A549 (cell line): ENCODE data around the gene RASGRF1. TPM values are rescaled to one million over a fixed set of nuclear protein-coding genes. Genes with fewer than 3 reads are reported as not detected.

Source experiments
- ATAC-seq, 2 experiments: fragments of 200-7000 bp in 1 of 2; fragments of >200 bp in 1 of 2; cut with Nextera tagmentation in 1 of 2; cut with Tn5 transposase in 1 of 2; 3 replicates each; pipeline versions ENCODE4 v1.8.0 to v1.9.1; 2018 to 2020; ENCODE audit warnings: mild to moderate bottlenecking in 1 of 2, moderate library complexity in 1 of 2
- CTCF ChIA-PET: fragments of 300-600 bp; sonication (Branson Sonifier 250); formaldehyde crosslinking; extraction: SDS; loops from one replicate; lab custom pipeline; 2021; ENCODE audit warnings: antibody characterized with exemption, inconsistent platforms; lab: Yijun Ruan, JAX
- POLR2A ChIA-PET: fragments of 350-600 bp; formaldehyde crosslinking; extraction: SDS; loops from one replicate; lab custom pipeline; 2021; ENCODE audit warnings: antibody characterized with exemption, inconsistent platforms; lab: Yijun Ruan, JAX
- DNase-seq, 2 experiments: peaks; one replicate each; pipeline versions ENCODE4 v3.0.0 to v3.0.0-alpha.2; 2011 to 2016; ENCODE audit warnings: low read depth in 1 of 2, low spot score in 1 of 2
- FAIRE-seq: peaks from 2 replicates; lab custom pipeline; 2011; peaks lifted over from hg19 to GRCh38; lab: Jason Lieb, UNC
- H3K27ac ChIP-seq, 2 experiments: fragments of >200 bp; sonication (Bioruptor Twin); formaldehyde crosslinking; 3 replicates each; pipeline ENCODE4 v1.5.1; 2016 to 2017
- H3K4me1 ChIP-seq: fragments of >200 bp; sonication (Bioruptor Twin); formaldehyde crosslinking; 3 replicates; pipeline ENCODE4 v1.6.1; 2016
- H3K4me2 ChIP-seq: fragments of >200 bp; sonication (Bioruptor Twin); formaldehyde crosslinking; 3 replicates; pipeline ENCODE4 v1.6.1; 2016
- H3K4me3 ChIP-seq: fragments of >200 bp; sonication (Bioruptor Twin); formaldehyde crosslinking; 3 replicates; pipeline ENCODE4 v1.5.1; 2016
- H3K9me3 ChIP-seq: fragments of >200 bp; sonication (Bioruptor Twin); formaldehyde crosslinking; 3 replicates; pipeline ENCODE4 v1.6.1; 2016
- CBX2 ChIP-seq: fragments of 200-600 bp; sonication (generic); IDR thresholded peaks from 2 replicates; pipeline ENCODE4 v1.6.1; 2016; ENCODE audit warnings: low read depth, mild to moderate bottlenecking, borderline replicate concordance
- CBX8 ChIP-seq: fragments of 200-600 bp; sonication (generic); IDR thresholded peaks from 2 replicates; pipeline ENCODE4 v1.6.1; 2016
- CEBPB ChIP-seq, 2 experiments: fragments of >200 bp in 1 of 2; sonication (Bioruptor Twin) in 1 of 2; formaldehyde crosslinking in 1 of 2; IDR thresholded peaks; 2 replicates each; pipeline ENCODE4 v1.6.1; 2012 to 2016
- CHD2 ChIP-seq: fragments of 150-350 bp; IDR thresholded peaks from 2 replicates; pipeline ENCODE4 v1.6.1; 2014; ENCODE audit warnings: low read length; ENCODE audit not compliant: partially characterized antibody
- CHD4 ChIP-seq: fragments of 200-600 bp; sonication (generic); IDR thresholded peaks from 2 replicates; pipeline ENCODE4 v1.6.1; 2016; ENCODE audit warnings: antibody characterized with exemption, mild to moderate bottlenecking, borderline replicate concordance
- ESRRA ChIP-seq: fragments of 150-350 bp; IDR thresholded peaks from 2 replicates; pipeline ENCODE4 v1.6.1; 2014; ENCODE audit warnings: mild to moderate bottlenecking, low read length, borderline replicate concordance
- FOSB ChIP-seq: fragments of 250-450 bp; sonication (Bioruptor Pico); IDR thresholded peaks from 2 replicates; pipeline ENCODE4 v1.5.0; 2020; ENCODE audit warnings: mild to moderate bottlenecking, moderate library complexity
- FOXS1 ChIP-seq: fragments of 250-450 bp; sonication (Bioruptor Pico); IDR thresholded peaks from 2 replicates; pipeline ENCODE4 v1.5.0; 2020; ENCODE audit warnings: mild to moderate bottlenecking, moderate library complexity
- GATA3 ChIP-seq: IDR thresholded peaks from 2 replicates; pipeline ENCODE4 v1.6.1; 2012; ENCODE audit warnings: borderline replicate concordance
- HDAC2 ChIP-seq: fragments of 200-600 bp; sonication (generic); IDR thresholded peaks from 2 replicates; pipeline ENCODE4 v1.6.1; 2016
- HOXA7 ChIP-seq: fragments of 250-450 bp; sonication (Bioruptor Pico); IDR thresholded peaks from 2 replicates; pipeline ENCODE4 v1.5.0; 2020; ENCODE audit warnings: mild to moderate bottlenecking, moderate library complexity
- KDM1A ChIP-seq: fragments of 200-600 bp; sonication (generic); IDR thresholded peaks from 2 replicates; pipeline ENCODE4 v1.6.1; 2016; ENCODE audit warnings: low read depth, mild to moderate bottlenecking
- KDM5A ChIP-seq: fragments of 200-600 bp; sonication (generic); IDR thresholded peaks from 2 replicates; pipeline ENCODE4 v1.6.1; 2016; ENCODE audit warnings: antibody characterized with exemption, mild to moderate bottlenecking
- NFE2L2 ChIP-seq: fragments of 150-350 bp; conservative IDR thresholded peaks from 2 replicates; pipeline ENCODE4 v1.6.1; 2014; ENCODE audit warnings: low read length
- PHF8 ChIP-seq: fragments of 200-600 bp; sonication (generic); IDR thresholded peaks from 2 replicates; pipeline ENCODE4 v1.6.1; 2016; ENCODE audit warnings: low read depth, mild to moderate bottlenecking, antibody characterized with exemption, moderate library complexity, borderline replicate concordance
- POLR2A ChIP-seq: IDR thresholded peaks from 2 replicates; pipeline ENCODE4 v1.6.1; 2012; ENCODE audit warnings: mild to moderate bottlenecking, low read length
- TP53 ChIP-seq: fragments of 250-450 bp; sonication (Bioruptor Pico); IDR thresholded peaks from 2 replicates; pipeline ENCODE4 v1.5.0; 2021; ENCODE audit warnings: mild to moderate bottlenecking, moderate library complexity
- ZSCAN20 ChIP-seq: fragments of 250-450 bp; sonication (Bioruptor Pico); IDR thresholded peaks from 2 replicates; pipeline ENCODE4 v1.8.0; 2022; ENCODE audit warnings: mild to moderate bottlenecking, moderate library complexity
- WGBS: methylation state at CpG from one replicate; pipeline ENCODE4 v1.1.6; 2017; ENCODE audit errors: missing lambda C conversion rate; 5-methylcytosine and 5-hydroxymethylcytosine counted together
- polyA plus RNA-seq, 4 experiments: library from polyadenylated mRNA; depleted of rRNA in 3 of 4; stranded (reverse); fragments of >200 nt; fragmentation: RNase III in 1 of 4; extraction: RNeasy Plus Mini Kit Qiagen cat#74134 plus additional on column Dnase treatment in 1 of 4; gene quantifications; 2 replicates in 3 of 4; 3 replicates in 1 of 4; pipeline ENCODE4 v1.2.3, GENCODE V29; 2011 to 2017
- TF ChIP-seq, protein P1 (sequence below): fragments of 250-450 bp; sonication (Bioruptor Pico); IDR thresholded peaks from 2 replicates; pipeline ENCODE4 v1.5.0; 2021; ENCODE audit warnings: mild to moderate bottlenecking, moderate library complexity, borderline replicate concordance
- TF ChIP-seq, protein P2 (sequence below): fragments of >200 bp; sonication (Bioruptor Twin); formaldehyde crosslinking; IDR thresholded peaks from 3 replicates; pipeline ENCODE4 v1.6.1; 2016
- TF ChIP-seq, protein P3 (sequence below): fragments of 150-350 bp; IDR thresholded peaks from 2 replicates; pipeline ENCODE4 v1.6.1; 2014; ENCODE audit warnings: low read depth, mild to moderate bottlenecking, low read length
- TF ChIP-seq, protein P4 (sequence below): IDR thresholded peaks from 2 replicates; pipeline ENCODE4 v1.6.1; 2012
- TF ChIP-seq, protein P5 (sequence below): fragments of >200 bp; sonication (Bioruptor Twin); formaldehyde crosslinking; IDR thresholded peaks from 3 replicates; pipeline ENCODE4 v1.5.1; 2016
- TF ChIP-seq, protein P6 (sequence below): fragments of 450-650 bp; IDR thresholded peaks from 2 replicates; pipeline ENCODE4 v1.6.1; 2014; ENCODE audit warnings: antibody characterized with exemption
- TF ChIP-seq, protein P7 (sequence below): IDR thresholded peaks from 2 replicates; pipeline ENCODE4 v1.6.1; 2012; ENCODE audit warnings: low read depth, borderline replicate concordance

Gene RASGRF1
- polyA plus RNA-seq, 2 of the 4 experiments (the other 2 are of a cell fraction): 0.13 to 0.21 TPM

DNA sequence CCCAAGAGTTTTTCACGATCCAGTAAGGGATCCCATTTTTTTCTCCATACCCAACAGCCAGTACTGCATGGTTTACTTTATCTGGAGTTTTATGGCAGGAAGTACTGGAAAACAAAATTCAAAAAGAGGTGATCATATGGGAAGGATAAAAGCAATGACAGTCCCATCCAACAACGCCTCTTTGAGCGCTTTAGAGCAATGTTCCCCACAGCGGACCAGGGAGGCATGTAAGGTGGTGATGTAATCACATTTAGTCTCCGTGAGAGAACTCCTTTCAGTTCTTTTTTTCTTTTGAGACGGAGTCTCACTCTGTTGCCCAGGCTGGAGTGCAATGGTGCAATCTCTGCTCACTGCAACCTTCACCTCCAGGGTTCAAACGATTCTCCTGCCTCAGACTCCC, 167.6 kb downstream of the RASGRF1 start (continued):
- TF ChIP-seq, protein P1, sequence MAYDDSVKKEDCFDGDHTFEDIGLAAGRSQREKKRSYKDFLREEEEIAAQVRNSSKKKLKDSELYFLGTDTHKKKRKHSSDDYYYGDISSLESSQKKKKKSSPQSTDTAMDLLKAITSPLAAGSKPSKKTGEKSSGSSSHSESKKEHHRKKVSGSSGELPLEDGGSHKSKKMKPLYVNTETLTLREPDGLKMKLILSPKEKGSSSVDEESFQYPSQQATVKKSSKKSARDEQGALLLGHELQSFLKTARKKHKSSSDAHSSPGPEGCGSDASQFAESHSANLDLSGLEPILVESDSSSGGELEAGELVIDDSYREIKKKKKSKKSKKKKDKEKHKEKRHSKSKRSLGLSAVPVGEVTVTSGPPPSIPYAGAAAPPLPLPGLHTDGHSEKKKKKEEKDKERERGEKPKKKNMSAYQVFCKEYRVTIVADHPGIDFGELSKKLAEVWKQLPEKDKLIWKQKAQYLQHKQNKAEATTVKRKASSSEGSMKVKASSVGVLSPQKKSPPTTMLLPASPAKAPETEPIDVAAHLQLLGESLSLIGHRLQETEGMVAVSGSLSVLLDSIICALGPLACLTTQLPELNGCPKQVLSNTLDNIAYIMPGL (CRISPR knock-in tag): no peak

DNA sequence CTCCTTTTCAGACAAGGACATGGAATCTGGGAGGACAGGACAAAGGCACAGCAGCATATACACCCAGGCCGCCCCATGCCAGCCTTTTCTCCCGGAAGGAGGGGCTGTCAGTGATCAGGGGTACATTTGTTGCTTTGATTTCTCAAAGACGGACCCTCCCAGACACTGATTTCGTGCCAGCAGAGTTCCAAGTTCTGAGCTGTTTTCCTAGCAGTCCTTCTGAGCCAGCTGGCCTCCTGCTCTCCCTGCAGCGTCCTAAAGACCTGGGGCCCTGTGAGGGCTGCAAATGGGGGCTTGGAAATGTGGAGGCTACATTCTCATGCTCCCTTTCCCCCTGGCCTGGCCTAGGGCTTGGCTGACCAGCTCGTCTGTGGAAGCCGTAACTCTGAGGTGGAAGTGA, 168.1 kb downstream of the RASGRF1 start:
- no peaks in the 10 kb centered on the region for H3K9me3 ChIP-seq
- no peak overlapping the region for H3K27ac ChIP-seq
- no peak overlapping the region for H3K4me3 ChIP-seq
- CTCF ChIA-PET: interaction anchor here (0.6 to 5.3 kb wide), 12 partner anchors 8 to 353 kb away, joined by 3 to 28 read pairs (median 7); no protein-coding TSS in a partner anchor
- WGBS: 96% methylated on average over 7 of the region's 7 CpGs
- ATAC-seq: no peak
- FAIRE-seq: no peak
- POLR2A ChIA-PET: no interaction called here
- no peak for TF ChIP-seq KDM5A
- no peak for TF ChIP-seq CBX8
- no peak for TF ChIP-seq GATA3
- TF ChIP-seq NFE2L2: no peak
- TF ChIP-seq, all 56 proteins: peak for 0
- no peak for DNase-seq
- Histone ChIP-seq H3K4me1 (no peaks in the 10 kb centered on the region), H3K4me2 (no peak overlapping the region)

DNA sequence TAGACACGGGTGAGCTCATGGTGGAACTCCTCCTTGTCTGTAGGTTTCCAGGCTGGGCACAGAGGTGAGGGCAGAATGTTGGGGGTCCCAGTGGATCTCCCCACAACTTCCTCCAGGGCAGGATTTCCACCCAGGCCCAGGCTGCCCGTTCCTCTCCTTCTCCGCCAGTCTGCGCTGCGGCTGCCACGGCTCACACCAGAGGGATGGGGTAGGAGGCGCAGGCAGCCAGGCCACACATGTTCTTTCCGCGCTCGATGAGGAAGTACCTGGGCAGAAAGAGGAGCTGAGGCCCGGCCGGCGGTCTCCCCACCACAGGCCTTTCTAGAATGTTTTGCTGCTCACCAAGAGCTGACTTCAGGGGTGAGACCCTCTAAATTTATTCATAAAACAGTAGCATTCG, 168.6 kb downstream of the RASGRF1 start:
- H3K9me3 ChIP-seq: no peaks in the 10 kb centered on the region
- CTCF ChIA-PET: interaction anchor here (0.7 to 4.4 kb wide), 10 partner anchors 7 to 283 kb away, joined by 3 to 28 read pairs (median 7); no protein-coding TSS in a partner anchor
- no peak overlapping the region for H3K27ac ChIP-seq
- ATAC-seq (no peak), DNase-seq (no peak), FAIRE-seq (no peak)
- WGBS: 94% methylated on average over 14 of the region's 14 CpGs
- TF ChIP-seq, protein P2, sequence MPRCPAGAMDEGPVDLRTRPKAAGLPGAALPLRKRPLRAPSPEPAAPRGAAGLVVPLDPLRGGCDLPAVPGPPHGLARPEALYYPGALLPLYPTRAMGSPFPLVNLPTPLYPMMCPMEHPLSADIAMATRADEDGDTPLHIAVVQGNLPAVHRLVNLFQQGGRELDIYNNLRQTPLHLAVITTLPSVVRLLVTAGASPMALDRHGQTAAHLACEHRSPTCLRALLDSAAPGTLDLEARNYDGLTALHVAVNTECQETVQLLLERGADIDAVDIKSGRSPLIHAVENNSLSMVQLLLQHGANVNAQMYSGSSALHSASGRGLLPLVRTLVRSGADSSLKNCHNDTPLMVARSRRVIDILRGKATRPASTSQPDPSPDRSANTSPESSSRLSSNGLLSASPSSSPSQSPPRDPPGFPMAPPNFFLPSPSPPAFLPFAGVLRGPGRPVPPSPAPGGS: no peak
- TF ChIP-seq CBX2 (no peak), CEBPB (IDR thresholded peaks at IDR 0.05) (no peak), ZSCAN20 (CRISPR knock-in tag) (no peak)
- TF ChIP-seq, protein P3, sequence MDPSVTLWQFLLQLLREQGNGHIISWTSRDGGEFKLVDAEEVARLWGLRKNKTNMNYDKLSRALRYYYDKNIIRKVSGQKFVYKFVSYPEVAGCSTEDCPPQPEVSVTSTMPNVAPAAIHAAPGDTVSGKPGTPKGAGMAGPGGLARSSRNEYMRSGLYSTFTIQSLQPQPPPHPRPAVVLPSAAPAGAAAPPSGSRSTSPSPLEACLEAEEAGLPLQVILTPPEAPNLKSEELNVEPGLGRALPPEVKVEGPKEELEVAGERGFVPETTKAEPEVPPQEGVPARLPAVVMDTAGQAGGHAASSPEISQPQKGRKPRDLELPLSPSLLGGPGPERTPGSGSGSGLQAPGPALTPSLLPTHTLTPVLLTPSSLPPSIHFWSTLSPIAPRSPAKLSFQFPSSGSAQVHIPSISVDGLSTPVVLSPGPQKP: no peak
- H3K4me2 ChIP-seq: no peak overlapping the region
- no peak overlapping the region for H3K4me3 ChIP-seq
- H3K4me1 ChIP-seq: peaks cover 3% of the 10 kb centered on the region; the same call in 2 of the 3 replicates
- POLR2A ChIA-PET: no interaction called here

DNA sequence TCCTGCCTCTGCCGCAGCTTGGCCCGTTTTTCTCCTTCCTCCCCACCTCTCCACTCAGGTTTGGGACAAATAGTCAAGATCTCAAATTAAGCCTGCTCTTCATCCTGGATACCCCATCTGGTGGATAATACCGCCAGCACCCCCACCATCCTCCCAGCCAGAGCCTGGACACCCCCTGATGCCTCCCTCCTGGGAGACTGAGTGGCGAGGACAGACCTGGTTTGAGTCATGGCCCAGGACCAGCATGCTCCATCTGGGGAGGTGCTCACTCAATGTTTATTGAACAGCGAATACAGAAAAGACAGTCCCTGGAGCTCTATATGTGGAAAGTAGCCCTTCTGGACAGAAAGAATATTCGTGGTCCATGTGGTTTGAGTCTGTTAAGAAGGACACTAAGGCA, 169.1 kb downstream of the RASGRF1 start:
- DNase-seq: no peak
- no peaks in the 10 kb centered on the region for H3K9me3 ChIP-seq
- ATAC-seq: no peak
- H3K4me2 ChIP-seq: no peak overlapping the region
- 80% methylated on average over 6 of the region's 6 CpGs for WGBS
- ChIA-PET CTCF (interaction anchor here (0.8 to 4.4 kb wide), 7 partner anchors 9 to 263 kb away, joined by 3 to 28 read pairs (median 8); no protein-coding TSS in a partner anchor), POLR2A (no interaction called here)
- H3K4me3 ChIP-seq: no peak overlapping the region
- H3K27ac ChIP-seq: no peak overlapping the region
- H3K4me1 ChIP-seq: peaks cover 7% of the 10 kb centered on the region; the same call in 2 of the 3 replicates
- no peak for FAIRE-seq
- TF ChIP-seq, protein P4, sequence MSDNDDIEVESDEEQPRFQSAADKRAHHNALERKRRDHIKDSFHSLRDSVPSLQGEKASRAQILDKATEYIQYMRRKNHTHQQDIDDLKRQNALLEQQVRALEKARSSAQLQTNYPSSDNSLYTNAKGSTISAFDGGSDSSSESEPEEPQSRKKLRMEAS: no peak
- TF ChIP-seq HDAC2 (no peak), PHF8 (no peak), HOXA7 (no peak), CHD4 (no peak), FOXS1 (CRISPR knock-in tag) (no peak), CHD2 (no peak), KDM1A (no peak), CBX2 (no peak), POLR2A (no peak), FOSB (no peak), ESRRA (no peak), TP53 (CRISPR knock-in tag) (no peak)
- TF ChIP-seq, protein P5, sequence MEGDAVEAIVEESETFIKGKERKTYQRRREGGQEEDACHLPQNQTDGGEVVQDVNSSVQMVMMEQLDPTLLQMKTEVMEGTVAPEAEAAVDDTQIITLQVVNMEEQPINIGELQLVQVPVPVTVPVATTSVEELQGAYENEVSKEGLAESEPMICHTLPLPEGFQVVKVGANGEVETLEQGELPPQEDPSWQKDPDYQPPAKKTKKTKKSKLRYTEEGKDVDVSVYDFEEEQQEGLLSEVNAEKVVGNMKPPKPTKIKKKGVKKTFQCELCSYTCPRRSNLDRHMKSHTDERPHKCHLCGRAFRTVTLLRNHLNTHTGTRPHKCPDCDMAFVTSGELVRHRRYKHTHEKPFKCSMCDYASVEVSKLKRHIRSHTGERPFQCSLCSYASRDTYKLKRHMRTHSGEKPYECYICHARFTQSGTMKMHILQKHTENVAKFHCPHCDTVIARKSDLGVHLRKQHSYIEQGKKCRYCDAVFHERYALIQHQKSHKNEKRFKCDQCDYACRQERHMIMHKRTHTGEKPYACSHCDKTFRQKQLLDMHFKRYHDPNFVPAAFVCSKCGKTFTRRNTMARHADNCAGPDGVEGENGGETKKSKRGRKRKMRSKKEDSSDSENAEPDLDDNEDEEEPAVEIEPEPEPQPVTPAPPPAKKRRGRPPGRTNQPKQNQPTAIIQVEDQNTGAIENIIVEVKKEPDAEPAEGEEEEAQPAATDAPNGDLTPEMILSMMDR: no peak
- TF ChIP-seq, protein P6, sequence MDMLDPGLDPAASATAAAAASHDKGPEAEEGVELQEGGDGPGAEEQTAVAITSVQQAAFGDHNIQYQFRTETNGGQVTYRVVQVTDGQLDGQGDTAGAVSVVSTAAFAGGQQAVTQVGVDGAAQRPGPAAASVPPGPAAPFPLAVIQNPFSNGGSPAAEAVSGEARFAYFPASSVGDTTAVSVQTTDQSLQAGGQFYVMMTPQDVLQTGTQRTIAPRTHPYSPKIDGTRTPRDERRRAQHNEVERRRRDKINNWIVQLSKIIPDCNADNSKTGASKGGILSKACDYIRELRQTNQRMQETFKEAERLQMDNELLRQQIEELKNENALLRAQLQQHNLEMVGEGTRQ: no peak
- TF ChIP-seq, protein P7, sequence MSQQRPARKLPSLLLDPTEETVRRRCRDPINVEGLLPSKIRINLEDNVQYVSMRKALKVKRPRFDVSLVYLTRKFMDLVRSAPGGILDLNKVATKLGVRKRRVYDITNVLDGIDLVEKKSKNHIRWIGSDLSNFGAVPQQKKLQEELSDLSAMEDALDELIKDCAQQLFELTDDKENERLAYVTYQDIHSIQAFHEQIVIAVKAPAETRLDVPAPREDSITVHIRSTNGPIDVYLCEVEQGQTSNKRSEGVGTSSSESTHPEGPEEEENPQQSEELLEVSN: no peak
